Naive B cell (primary cell): ENCODE measurements around the gene RRP9. TPM values are rescaled to one million over a fixed set of nuclear protein-coding genes. Genes with fewer than 3 reads are reported as not detected.
"Not testable (repeated sequence)": the region's sequence is repeated elsewhere in the genome, so short reads cannot be mapped to it uniquely, and the experiment has no call there.

Source experiments
- ATAC-seq, 2 donors: fragments of 150-1000 bp; cut with Tn5 transposase; 2 replicates each; pipeline ENCODE4 v1.10.0; 2021; ENCODE audit warnings: low read depth in 2 of 2, mild to moderate bottlenecking in 2 of 2, moderate library complexity in 2 of 2
- DNase-seq: peaks from one replicate; pipeline ENCODE4 v3.0.0; 2022
- H3K27ac Mint-ChIP-seq, 6 donors: one replicate each; pipeline ENCODE4 v1.8.0; 2020 to 2022; ENCODE audit warnings: mild to moderate bottlenecking in 6 of 6, mixed read lengths in 6 of 6, moderate library complexity in 5 of 6, inconsistent platforms in 2 of 6
- H3K27me3 Mint-ChIP-seq, 3 donors: one replicate each; pipeline ENCODE4 v1.8.0; 2021 to 2022; ENCODE audit warnings: mixed read lengths in 3 of 3, mild to moderate bottlenecking in 1 of 3
- H3K36me3 Mint-ChIP-seq, 2 donors: one replicate each; pipeline ENCODE4 v1.8.0; 2020 to 2022; ENCODE audit warnings: mixed read lengths in 2 of 2, inconsistent platforms in 1 of 2, mild to moderate bottlenecking in 1 of 2
- H3K4me1 Mint-ChIP-seq, 3 donors: one replicate each; pipeline ENCODE4 v1.8.0; 2020 to 2022; ENCODE audit warnings: mixed read lengths in 3 of 3, inconsistent platforms in 1 of 3, mild to moderate bottlenecking in 1 of 3, moderate library complexity in 1 of 3
- H3K4me3 Mint-ChIP-seq, 8 donors: one replicate each; pipeline ENCODE4 v1.8.0; 2020 to 2022; ENCODE audit warnings: mild to moderate bottlenecking in 8 of 8, mixed read lengths in 8 of 8, moderate library complexity in 8 of 8, inconsistent platforms in 2 of 8
- H3K9me3 Mint-ChIP-seq, 7 donors: one replicate each; pipeline ENCODE4 v1.8.0; 2020 to 2022; ENCODE audit warnings: mixed read lengths in 7 of 7, mild to moderate bottlenecking in 5 of 7, inconsistent platforms in 2 of 7, moderate library complexity in 1 of 7
- polyA plus RNA-seq, 6 donors: library from polyadenylated mRNA; unstranded; fragments of 300-500 nt; fragmentation: Illumina TruSeq; gene quantifications; one replicate each; pipeline ENCODE4 v1.2.3, GENCODE V29; 2021; ENCODE audit warnings: low read depth in 6 of 6

The RRP9 gene
- polyA plus RNA-seq, 6 donors from 2014 or later: 16.5 to 29.9 (median 21.4) TPM

- Mint-ChIP-seq H3K27me3 (peaks cover 0 to 4% (median 2%) of the 10 kb centered on the region in 3 donors), H3K9me3 (no peaks in the 10 kb centered on the region)
These were observed 14.4 kb downstream of the RRP9 start for GRCh38 chr3:51927061-51927977.

GRCh38 chr3:51921081-51921578 is 20.6 kb downstream of the RRP9 start:
- H3K4me1 Mint-ChIP-seq: no peaks in the 10 kb centered on the region
- no peak for ATAC-seq
- H3K9me3 Mint-ChIP-seq: no peaks in the 10 kb centered on the region
- no peak overlapping the region for H3K27ac Mint-ChIP-seq
- no peak overlapping the region for H3K4me3 Mint-ChIP-seq
- H3K36me3 Mint-ChIP-seq: no peaks in the 10 kb centered on the region
- H3K27me3 Mint-ChIP-seq: peaks cover 11 to 25% (median 25%) of the 10 kb centered on the region in 3 donors
- DNase-seq: no peak

More at GRCh38 chr3:51927061-51927977, 14.4 kb downstream of the RRP9 start:
- H3K27ac Mint-ChIP-seq: peak overlapping the region in 1 of 6 donors; percentile 51
- ATAC-seq (no peak), DNase-seq (no peak)
- H3K4me3 Mint-ChIP-seq: no peak overlapping the region
- H3K36me3 Mint-ChIP-seq: no peaks in the 10 kb centered on the region
- H3K4me1 Mint-ChIP-seq: peaks cover 0 to 5% (median 0%) of the 10 kb centered on the region in 3 donors

DNA sequence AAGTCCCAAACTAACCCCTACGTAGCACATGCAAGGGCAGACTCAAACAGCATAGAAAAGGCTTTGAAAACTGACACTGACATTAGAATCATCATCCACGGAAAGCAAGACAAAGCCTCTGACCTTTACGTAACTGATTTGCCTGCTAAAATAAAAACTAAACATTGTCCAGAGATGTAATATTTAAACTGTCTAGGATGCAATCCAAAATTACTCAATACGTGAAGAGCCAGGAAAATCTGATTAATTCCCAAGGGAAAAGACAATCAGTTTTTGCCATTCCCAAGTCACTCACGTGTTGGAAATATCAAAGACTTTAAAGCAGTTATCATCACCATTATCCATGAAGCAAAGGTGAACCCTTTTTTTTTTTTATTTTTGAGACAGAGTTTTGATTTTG is 25.3 kb downstream of the RRP9 start:
- Mint-ChIP-seq H3K9me3 (no peaks in the 10 kb centered on the region), H3K36me3 (no peaks in the 10 kb centered on the region), H3K27ac (peak overlapping the region in 1 of 6 donors; percentile 15), H3K4me1 (no peaks in the 10 kb centered on the region), H3K27me3 (peaks cover 15 to 18% (median 18%) of the 10 kb centered on the region in 3 donors), H3K4me3 (no peak overlapping the region)
- no peak for DNase-seq
- ATAC-seq: no peak

DNA sequence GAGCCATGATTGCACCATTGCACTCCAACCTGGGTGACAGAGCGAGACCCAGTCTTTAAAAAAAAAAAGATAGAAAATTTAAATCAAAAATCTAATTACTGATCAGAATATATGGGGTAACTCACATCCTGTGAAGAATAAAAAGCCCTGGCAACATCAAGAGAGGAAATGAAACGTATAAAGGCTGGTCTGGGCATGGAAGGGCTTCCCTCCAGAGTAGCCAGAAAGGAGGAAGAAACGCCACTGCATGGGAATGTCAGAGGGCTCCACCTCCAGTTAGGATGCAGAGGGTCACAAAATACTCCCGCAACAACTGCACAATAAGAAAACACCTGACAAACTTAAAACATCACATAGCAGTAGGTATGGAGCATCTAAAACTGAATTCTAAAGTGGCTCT is 33.7 kb downstream of the RRP9 start:
- H3K4me1 Mint-ChIP-seq: no peaks in the 10 kb centered on the region
- ATAC-seq: no peak
- DNase-seq: no peak
- peaks cover 14 to 56% (median 46%) of the 10 kb centered on the region in 3 donors for H3K27me3 Mint-ChIP-seq
- peaks cover 13 to 43% of the 10 kb centered on the region in 2 donors for H3K36me3 Mint-ChIP-seq
- peak overlapping the region in 1 of 6 donors; percentile 37 for H3K27ac Mint-ChIP-seq
- H3K9me3 Mint-ChIP-seq: peaks cover 14 to 46% (median 31%) of the 10 kb centered on the region in 7 donors
- no peak overlapping the region for H3K4me3 Mint-ChIP-seq

- H3K4me3 Mint-ChIP-seq: no peak overlapping the region
- H3K36me3 Mint-ChIP-seq: peaks cover 12 to 43% of the 10 kb centered on the region in 2 donors
- no peaks in the 10 kb centered on the region for H3K4me1 Mint-ChIP-seq
- H3K9me3 Mint-ChIP-seq: peaks cover 14 to 44% (median 26%) of the 10 kb centered on the region in 7 donors
- H3K27me3 Mint-ChIP-seq: peaks cover 8 to 75% (median 72%) of the 10 kb centered on the region in 3 donors
- ATAC-seq (no peak), DNase-seq (no peak)
- H3K27ac Mint-ChIP-seq: no peak overlapping the region
These were observed 37.5 kb downstream of the RRP9 start for GRCh38 chr3:51904034-51904823.

- DNase-seq, ATAC-seq, H3K4me3 Mint-ChIP-seq, H3K4me1 Mint-ChIP-seq: not testable (repeated sequence)
- Mint-ChIP-seq H3K36me3 (peaks cover 6 to 27% of the 10 kb centered on the region in 2 donors), H3K27me3 (peaks cover 12 to 74% (median 74%) of the 10 kb centered on the region in 3 donors), H3K9me3 (peaks cover 11 to 29% (median 18%) of the 10 kb centered on the region in 7 donors), H3K27ac (peak overlapping the region in 2 of 6 donors; percentile 5 to 23)
These were observed 39.3 kb downstream of the RRP9 start for GRCh38 chr3:51902361-51902760.

DNA sequence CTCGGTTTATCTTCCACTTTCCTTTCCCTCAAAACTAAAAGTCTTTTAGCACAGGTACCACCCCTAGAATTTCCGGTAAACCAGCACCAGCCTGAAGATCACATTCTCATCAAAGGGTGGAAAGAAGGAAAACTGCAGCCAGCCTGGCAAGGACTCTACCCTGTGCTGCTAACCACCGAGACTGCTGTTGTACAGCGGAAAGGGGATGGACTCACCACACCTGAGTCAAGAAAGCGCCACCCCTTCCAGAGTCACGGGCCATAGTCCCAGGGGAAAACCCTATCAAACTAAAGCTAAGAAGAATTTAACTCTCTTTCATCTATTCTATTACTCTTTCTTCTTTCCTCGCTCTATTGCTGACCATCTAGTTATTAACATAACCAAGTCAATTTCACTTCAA is 41.7 kb downstream of the RRP9 start:
- not testable (repeated sequence) for H3K4me1 Mint-ChIP-seq, ATAC-seq, DNase-seq, H3K4me3 Mint-ChIP-seq, H3K27ac Mint-ChIP-seq
- peaks cover 6 to 10% (median 7%) of the 10 kb centered on the region in 7 donors for H3K9me3 Mint-ChIP-seq
- peaks cover 26 to 76% (median 69%) of the 10 kb centered on the region in 3 donors for H3K27me3 Mint-ChIP-seq
- peaks cover under 1 to 11% of the 10 kb centered on the region in 2 donors for H3K36me3 Mint-ChIP-seq

DNA sequence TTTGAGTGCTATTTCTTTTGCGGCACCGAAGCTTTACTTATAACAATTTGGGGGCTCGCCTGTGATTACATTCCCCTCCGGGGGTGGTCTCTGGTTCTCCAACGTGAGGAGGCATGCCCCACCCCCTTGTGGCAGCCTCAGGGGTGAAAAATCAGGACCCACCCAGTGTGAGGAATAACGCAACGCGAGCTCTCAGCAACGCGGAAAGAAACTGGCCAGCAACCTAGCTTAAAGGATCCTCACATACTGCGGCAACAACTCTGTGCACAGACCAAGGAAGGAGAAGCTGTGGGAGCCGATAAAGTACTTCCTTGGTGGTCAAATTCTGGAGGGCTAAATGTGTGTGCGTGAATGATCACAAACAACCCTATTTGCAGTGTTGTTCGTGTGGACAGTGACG is 44.3 kb downstream of the RRP9 start:
- DNase-seq: no peak
- no peaks in the 10 kb centered on the region for H3K4me1 Mint-ChIP-seq
- ATAC-seq: no peak
- peaks cover 29 to 69% (median 57%) of the 10 kb centered on the region in 3 donors for H3K27me3 Mint-ChIP-seq
- H3K27ac Mint-ChIP-seq: no peak overlapping the region
- peaks cover 0 to under 1% (median 0%) of the 10 kb centered on the region in 7 donors for H3K9me3 Mint-ChIP-seq
- no peaks in the 10 kb centered on the region for H3K36me3 Mint-ChIP-seq
- H3K4me3 Mint-ChIP-seq: no peak overlapping the region

DNA sequence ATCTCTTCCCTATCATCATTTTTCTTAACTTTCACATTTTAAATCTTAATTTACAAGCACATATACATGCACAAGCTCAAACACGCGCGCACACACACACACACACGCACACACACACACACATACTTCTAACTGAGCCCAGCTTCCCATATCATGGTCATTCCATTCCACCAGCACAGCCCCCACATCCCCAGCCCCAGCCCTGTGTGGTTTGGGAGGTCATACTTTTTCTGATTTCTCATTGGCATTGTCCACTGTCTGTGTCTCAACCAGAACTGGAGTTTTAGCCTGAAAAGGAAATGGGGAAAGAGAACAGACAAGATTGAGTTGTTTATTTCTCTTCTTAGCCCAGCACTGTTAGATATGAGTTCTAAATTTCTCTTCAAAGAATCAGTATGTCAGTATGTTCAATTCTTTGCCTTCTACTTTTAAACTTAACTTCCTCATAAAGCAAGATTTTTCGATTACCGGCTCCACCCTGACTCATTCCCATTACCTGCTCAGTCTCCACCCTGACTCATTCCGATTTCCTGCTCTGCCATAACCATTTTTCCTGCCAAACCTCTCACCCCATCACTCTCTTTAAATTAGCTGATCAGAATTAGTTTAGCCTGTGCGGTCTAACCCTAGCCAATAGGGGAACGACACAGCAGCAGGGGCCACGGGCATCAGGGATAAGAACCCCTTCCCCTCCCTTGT is 44.9 kb downstream of the RRP9 start:
- no peak overlapping the region for H3K4me3 Mint-ChIP-seq
- H3K27ac Mint-ChIP-seq: no peak overlapping the region
- H3K4me1 Mint-ChIP-seq: no peaks in the 10 kb centered on the region
- DNase-seq (no peak), ATAC-seq (no peak)
- H3K36me3 Mint-ChIP-seq: no peaks in the 10 kb centered on the region
- H3K27me3 Mint-ChIP-seq: peaks cover 35 to 70% (median 58%) of the 10 kb centered on the region in 3 donors
- H3K9me3 Mint-ChIP-seq: no peaks in the 10 kb centered on the region

GRCh38 chr3:51894939-51895338 is 46.8 kb downstream of the RRP9 start:
- no peak for DNase-seq
- no peak overlapping the region for H3K4me3 Mint-ChIP-seq

GRCh38 chr3:51894391-51894790 is 47.3 kb downstream of the RRP9 start:
- H3K4me3 Mint-ChIP-seq: no peak overlapping the region
- H3K27ac Mint-ChIP-seq: no peak overlapping the region
- no peaks in the 10 kb centered on the region for H3K4me1 Mint-ChIP-seq
- no peaks in the 10 kb centered on the region for H3K36me3 Mint-ChIP-seq
- H3K27me3 Mint-ChIP-seq: peaks cover 39 to 69% (median 57%) of the 10 kb centered on the region in 3 donors
- peaks cover 0 to 2% (median 0%) of the 10 kb centered on the region in 7 donors for H3K9me3 Mint-ChIP-seq
- ATAC-seq (no peak), DNase-seq (no peak)

More at GRCh38 chr3:51894939-51895338, 46.8 kb downstream of the RRP9 start:
- peaks cover 39 to 69% (median 57%) of the 10 kb centered on the region in 3 donors for H3K27me3 Mint-ChIP-seq
- H3K9me3 Mint-ChIP-seq: peaks cover 0 to 2% (median 0%) of the 10 kb centered on the region in 7 donors
- ATAC-seq: no peak
- no peaks in the 10 kb centered on the region for H3K36me3 Mint-ChIP-seq
- H3K4me1 Mint-ChIP-seq: no peaks in the 10 kb centered on the region
- no peak overlapping the region for H3K27ac Mint-ChIP-seq

DNA sequence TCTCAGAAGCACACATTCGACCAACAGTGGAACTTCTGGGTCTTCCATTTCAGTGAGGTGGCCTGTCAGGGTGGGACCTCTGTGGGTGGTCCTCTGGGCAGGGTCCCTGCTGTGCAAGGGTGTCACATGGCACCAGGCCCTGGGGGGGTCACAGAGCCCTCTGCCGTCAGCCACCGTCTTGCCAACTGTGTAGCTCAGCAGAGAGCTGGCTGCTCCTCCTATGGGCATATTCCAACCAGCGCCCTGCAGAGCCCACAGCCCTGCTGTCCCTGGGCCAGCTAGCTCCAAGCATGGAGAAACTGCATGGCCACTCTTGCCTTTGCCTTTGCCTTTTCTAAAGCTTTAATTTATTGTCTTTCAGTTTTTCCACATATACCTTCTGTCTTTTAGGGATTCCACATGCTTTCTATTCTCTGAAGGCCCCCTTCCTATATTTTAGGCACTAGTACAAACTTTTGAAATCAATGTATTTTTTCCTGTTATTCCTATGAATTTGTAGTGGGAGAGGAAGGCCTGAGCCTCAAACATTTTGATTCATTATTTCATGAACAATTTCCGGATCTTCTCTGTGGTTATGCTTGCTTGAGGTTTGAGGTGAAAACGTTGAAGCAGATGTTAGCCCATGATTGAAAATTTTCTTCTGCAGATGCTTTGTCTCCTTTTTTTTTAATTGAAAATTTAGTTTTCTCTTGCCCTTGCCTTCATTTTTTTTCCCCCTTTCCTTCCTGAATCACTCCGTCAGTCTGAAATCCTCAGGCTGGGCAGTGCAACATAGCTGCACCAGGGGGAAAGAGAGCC is 50.3 kb downstream of the RRP9 start:
- Mint-ChIP-seq H3K27ac (no peak overlapping the region), H3K9me3 (peaks cover 0 to 2% (median 0%) of the 10 kb centered on the region in 7 donors), H3K27me3 (peaks cover 27 to 46% (median 43%) of the 10 kb centered on the region in 3 donors), H3K4me1 (no peaks in the 10 kb centered on the region), H3K36me3 (no peaks in the 10 kb centered on the region), H3K4me3 (no peak overlapping the region)
- DNase-seq (no peak), ATAC-seq (no peak)
